Right lobe of liver (tissue), 4 donors: ENCODE data around the gene PPP1R36.

Experiments
- CTCF ChIP-seq, 4 donors: fragments of 200-600 bp in 3 of 4; fragments of 450-650 bp in 1 of 4; IDR thresholded peaks; one replicate each; pipeline versions ENCODE4 v1.5.1 to v1.8.0; 2016 to 2022; ENCODE audit warnings: antibody characterized with exemption in 4 of 4, mild to moderate bottlenecking in 2 of 4
- POLR2A ChIP-seq: fragments of 450-650 bp; IDR thresholded peaks from one replicate; pipeline ENCODE4 v1.6.1; 2017; ENCODE audit warnings: antibody characterized with exemption, mild to moderate bottlenecking
- donor health status: DM: no; HTN: no; CAD: no.
- donor health status: DM: no; HTN: no; CAD: no.
- donor health status: DM: no; HTN: yes; CAD: no.

- TF ChIP-seq CTCF (IDR thresholded peaks at IDR 0.05) (no peak), POLR2A (no peak)
These were observed 44.7 kb downstream of the PPP1R36 start for GRCh38 chr14:64594438-64594837.
